NOMO-1 (cell line): ENCODE results near the gene ABI3BP.
A peak's percentile ranks its signal among the peaks of the same experiment; 100 is the strongest.

Experiments used
- DNase-seq, 2 experiments: peaks; one replicate each; lab custom pipeline; 2025; ENCODE audit not compliant: unreplicated experiment in 2 of 2; lab: John Stamatoyannopoulos, UW

Gene ABI3BP

DNA sequence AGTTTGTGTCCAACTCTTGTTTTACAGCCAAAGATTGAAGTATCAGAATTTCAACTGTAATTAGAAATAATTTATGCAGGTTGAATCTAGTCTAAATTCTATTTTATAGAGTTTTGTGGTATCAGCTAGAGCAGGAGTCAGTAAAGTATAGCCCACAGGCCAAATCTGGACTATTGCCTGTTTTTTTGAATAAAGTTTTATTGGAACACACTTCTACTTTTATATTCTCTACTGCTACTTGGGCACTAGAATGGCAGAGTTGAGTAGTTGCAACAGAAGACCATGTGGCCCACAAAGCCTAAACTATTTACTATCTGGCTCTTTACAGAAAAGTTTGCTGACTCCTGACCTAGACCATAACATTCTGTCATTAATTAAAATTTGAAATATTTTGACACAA, 247.6 kb downstream of the ABI3BP start:
- DNase-seq: no peak

DNA sequence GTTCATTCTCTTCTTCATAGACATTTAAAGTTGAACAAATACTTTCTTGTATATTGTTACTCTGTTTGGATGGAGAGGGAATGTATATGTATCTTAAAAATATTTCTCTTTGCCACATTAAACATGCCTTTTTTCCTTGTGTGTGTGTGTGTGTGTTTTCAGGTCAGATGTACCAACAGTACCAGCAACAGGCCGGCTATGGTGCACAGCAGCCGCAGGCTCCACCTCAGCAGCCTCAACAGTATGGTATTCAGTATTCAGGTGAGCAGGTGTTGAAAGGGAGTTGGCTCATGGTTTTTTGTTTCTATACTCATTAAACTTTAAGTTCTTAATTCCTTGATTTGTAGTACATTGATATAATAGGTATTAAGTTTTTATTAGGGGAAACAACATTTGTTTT, 248.6 kb downstream of the ABI3BP start:
- DNase-seq: no peak

DNA sequence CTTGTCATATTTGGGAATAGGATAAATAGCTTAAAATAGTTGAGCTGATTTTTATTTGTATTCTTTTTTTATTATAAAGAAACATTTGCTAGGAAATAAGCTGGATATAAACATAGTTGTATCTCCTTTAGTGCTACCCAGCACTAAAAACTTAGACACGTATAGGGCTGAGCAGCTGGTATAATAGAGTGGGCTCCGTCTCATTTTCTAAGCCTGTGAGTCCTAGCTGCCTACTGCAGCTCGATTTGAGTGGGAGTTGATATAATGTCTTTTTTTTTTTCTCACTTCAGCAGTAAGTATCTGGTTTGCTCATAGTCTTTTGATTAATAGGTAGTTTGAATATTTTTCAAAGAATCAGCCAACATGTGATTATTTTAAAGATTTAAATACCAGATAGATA, 249.7 kb downstream of the ABI3BP start:
- no peak for DNase-seq

DNA sequence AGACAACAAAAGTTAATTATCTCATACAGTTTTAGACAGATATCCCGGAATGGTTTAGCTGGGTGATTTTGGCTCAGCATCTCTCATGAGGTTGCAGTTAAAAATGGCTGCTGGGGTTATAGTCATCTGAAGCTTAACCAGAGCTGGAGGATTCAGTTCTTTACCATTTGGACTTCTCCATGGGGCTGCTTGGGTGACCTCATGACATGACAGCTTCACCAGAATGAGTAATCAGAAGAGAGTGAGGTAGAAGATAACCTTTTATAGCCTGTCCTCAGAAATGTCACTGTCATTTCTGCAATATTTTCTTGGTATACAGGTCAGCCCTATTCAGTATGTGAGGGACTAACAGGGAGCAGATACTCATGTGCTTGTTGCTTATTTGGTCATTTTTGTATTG, 253.0 kb downstream of the ABI3BP start:
- no peak for DNase-seq

DNA sequence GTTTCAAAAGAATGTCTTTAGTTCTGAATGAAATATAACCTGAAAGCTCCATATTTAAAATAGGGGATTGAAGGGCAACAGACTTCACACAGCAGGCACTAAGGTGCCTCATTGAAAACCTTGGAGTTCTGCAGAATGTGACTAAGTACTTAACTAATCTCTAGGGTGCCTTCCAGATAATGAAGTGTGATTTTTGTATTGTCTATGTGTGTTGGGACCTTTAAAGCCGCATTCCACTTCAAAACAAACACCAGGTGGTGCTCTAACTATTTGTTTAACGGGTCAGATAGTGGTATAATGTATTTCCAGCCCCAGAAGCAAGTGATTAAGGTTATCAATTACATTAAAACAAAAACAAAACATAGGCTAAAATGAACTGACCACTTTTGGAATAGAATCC, 255.9 kb downstream of the ABI3BP start:
- no peak for DNase-seq

DNA sequence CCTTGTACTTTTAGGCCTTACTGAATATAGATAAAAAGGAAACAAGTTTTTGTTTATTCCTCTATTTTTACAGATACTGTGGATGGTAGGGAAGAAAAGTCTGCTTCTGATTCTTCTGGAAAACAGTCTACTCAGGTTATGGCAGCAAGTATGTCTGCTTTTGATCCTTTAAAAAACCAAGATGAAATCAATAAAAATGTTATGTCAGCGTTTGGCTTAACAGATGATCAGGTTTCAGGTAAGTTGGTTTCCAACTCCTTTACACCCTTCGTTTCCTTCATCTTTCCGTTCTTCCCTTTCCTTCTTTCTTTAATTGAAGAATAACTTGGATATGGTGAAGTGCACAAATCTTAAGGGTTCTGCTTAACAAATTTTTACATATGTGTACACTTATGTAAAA, 260.8 kb downstream of the ABI3BP start:
- no peak for DNase-seq

DNA sequence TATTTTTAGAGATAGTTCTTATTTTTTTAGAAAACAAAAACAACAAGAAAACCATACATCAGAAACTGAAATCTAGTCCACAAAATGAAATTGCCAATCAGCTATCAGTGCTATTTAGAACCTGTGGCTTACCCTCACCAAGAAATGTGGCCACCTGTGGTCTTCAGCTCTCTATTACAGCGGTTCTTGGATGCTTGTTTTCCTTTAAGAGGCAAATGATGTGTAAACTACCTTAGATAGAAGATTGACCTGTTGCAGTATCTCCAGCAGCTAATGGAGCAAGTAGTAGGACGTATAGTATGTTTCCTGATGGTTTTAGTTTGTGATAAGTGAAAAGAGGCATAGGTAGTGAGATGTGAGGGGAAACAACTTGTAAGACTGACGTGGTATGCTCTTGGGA, 262.7 kb downstream of the ABI3BP start:
- DNase-seq: no peak

DNA sequence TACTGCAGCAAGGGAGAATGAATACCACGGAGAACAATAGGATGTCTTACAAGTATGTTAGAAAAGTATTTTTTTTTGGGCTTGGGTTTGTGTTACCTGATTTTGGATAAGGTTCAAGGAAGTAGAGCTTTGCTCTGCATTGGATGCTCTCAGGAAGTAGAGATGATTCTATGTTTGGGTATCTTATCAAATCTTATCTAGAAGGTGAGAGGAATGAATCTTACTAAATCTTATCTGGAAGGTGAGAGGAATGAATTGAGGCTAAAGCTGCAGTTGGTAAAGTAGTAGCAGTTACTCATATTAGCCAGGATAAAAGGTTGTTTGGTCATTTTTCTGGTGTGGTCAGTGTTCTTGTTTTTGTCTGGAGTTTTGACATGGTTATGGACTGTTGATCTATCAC, 266.5 kb downstream of the ABI3BP start:
- DNase-seq: no peak

DNA sequence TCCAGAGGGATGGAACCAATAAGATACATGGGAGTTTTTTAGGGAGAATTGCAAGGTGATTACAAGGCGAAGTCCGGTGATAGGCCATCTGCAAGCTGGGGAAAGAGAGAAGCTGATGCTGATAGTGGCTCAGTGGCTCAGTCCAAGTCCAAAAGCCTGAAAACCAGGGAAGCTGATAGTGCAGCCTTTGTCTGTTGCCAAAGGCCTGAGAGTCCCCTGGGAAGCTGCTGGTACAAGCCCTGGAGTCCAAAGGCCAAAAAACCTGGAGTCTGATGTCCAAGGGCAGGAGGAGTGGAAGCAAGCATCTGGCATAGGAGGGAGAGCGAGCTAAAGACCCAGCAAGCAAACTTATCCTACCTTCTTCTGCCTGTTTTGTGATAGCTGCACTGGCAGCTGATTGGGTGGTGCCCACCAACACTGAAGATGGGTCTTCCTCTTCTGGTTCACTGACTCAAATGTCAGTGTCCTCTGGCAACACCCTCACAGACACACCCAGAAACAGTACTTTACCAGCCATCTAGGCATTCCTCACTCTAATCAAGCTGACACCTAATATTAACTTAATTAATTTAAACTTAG, 267.2 kb downstream of the ABI3BP start:
- DNase-seq: no peak

DNA sequence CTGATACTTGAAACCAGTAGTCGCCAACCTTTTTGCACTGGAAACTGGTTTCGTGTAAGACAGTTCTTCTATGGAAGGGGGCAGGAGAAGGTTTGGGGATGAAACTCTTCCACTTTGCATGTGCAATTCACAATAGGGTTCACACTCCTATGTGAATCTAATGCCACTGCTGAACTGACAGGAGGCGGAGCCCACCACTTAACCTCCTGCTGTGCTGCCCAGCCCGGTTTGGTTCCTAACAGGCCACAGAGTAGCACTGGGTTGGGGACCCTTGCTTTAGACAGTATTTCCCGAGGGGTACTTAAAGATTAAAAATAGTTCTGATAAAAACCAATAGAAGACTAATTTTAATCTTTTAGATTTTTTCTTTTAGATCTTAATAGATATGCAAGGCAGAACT, 272.8 kb downstream of the ABI3BP start:
- DNase-seq: no peak

DNA sequence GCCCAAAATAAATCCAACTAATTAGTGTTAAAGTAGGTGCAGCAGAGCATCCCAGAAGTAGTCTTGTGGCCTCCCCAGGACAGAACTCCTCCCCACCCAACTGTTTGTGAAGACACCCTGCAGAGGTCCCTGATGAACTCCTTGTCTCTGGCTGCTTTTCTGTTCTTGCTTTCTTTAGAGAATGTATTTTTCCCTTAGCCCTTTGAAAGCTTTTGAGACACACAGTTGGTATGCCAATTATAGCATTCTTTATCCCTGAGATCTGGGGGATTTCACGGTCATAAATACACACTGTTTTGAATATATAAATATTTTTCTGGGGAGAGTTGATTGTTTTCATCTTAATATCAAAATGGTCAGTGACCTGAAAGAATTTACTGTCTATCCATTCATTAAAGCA, 274.1 kb downstream of the ABI3BP start:
- DNase-seq: no peak

DNA sequence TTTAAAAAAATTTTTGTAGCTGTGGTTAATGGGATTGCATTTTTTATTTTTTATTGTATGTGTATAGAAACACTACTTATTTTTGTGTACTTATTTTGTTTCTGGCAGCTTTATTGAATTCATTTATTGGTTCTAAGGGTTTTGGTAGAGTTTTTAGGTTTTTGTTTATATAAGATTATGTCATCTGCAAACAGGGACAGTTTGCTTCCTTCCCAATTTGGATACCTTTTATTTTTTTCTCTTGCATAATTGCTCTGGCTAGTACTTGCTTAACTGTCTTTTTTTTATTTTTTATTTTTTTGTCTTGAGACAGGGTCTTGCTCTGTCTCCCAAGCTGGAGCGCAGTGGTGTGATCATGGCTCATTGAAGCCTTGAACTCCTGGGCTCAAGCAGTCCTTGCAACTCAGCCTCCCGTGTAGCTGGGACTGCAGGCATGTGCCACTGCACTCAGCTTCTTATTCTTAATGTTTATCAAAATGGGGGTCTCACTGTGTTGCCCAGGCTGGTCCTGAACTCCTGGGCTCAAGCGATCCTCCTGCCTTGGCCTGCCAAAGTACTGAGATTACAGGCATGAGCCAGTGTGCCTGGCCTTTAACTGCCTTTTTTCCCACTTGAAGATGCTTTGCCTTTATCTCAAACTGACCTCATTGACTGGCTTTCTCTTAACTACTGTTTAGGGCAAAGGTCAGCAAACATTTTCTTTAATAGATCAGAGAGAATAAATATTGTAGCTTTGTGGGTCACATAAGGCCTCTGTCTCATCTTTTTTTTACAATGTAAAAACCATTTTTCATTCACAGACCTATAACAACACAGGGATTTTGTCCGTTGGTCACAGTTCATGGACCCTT, 275.4 kb downstream of the ABI3BP start:
- DNase-seq: no peak

DNA sequence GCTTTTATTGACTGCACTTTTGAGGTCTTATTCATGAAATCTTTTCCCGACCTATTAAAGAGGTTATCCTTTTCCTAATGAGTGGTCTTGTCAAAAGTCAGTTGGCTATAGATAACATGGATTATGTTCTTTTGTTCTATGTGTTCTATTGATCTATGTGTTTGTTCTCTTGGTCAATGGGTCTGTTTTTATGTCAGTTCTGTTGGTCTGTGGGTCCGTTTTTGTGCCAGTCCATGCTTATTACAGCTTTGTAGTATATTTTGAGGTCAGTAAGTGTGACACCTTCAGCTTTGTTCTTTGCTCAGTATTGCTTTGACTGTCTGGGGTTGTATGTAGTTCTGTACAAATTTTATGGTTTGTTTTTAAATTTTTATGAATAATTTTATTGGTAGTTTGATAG, 276.2 kb downstream of the ABI3BP start:
- DNase-seq: no peak

DNA sequence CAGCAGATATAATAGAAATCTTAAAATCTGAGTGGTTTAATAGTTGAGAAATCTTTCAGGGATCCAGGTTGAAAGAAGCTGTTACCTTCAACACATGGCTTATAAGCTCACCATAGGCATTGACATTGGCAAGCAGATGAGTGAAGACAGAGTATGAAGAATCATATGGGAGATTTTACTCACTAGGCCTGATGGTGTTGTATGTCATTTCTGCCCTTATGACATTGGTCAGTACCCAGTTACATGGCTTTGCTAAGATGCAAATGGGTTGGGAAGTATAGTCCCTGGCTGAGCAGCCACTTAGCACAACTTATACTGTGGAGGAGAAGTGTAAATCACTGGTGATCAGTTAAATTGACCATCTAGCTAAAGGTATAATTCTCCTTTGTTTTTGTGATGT, 278.0 kb downstream of the ABI3BP start:
- DNase-seq: no peak

DNA sequence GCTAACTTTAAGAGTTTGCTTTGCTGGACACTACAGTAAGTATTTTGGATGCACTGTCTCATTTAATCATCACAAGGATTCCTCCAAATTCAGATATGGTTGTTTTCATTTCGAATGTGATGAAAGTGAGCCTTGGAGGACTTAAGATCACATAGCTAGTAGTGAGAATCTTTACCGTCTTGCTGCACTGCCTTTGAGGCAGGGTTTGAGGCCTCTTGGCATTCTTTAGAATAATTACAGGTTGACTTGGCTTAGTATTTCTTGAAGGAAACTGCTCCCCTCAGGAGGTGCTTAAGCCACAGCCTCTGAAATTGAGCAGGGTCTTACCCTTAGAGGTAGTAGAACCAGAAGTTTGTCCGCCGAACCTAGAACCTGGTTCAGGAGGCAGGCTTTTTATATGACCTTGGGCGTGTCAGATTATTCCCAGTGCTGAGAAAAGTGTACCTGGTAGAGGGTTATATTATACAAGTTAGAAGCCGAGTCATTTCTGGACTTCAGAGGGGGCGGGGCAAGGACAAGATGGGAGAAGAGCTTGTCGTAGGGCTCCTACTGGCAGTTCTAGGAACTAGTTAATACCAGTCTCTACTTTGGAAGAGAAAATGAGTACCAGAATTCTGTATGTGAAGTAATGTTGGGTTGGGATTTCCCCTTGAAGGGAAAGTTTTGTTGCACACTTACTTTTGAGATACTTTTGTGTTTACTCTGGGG, 282.8 kb downstream of the ABI3BP start:
- DNase-seq: peak; percentile 30 to 78

DNA sequence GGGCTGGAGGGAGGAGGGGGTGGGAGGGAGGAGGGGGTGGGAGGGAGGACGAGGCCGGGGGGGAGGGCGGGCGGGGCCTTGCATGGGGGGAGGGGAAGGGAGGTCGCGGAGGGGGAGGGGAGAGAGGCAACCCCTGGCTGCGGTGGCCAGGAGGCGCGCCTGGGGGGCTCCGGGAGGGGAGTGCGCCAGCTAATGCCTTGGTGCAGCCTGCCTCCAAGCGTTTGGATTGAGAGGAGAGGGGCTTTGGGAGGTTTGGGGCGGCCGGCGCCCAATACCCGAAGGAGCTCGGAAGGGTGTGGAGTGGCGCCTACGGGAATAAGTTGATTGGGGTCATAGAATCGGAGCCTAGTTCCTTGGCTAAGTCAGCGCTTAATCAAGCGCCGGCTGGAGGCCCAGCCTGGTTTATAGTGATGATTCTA, 283.4 kb downstream of the ABI3BP start:
- no peak for DNase-seq

DNA sequence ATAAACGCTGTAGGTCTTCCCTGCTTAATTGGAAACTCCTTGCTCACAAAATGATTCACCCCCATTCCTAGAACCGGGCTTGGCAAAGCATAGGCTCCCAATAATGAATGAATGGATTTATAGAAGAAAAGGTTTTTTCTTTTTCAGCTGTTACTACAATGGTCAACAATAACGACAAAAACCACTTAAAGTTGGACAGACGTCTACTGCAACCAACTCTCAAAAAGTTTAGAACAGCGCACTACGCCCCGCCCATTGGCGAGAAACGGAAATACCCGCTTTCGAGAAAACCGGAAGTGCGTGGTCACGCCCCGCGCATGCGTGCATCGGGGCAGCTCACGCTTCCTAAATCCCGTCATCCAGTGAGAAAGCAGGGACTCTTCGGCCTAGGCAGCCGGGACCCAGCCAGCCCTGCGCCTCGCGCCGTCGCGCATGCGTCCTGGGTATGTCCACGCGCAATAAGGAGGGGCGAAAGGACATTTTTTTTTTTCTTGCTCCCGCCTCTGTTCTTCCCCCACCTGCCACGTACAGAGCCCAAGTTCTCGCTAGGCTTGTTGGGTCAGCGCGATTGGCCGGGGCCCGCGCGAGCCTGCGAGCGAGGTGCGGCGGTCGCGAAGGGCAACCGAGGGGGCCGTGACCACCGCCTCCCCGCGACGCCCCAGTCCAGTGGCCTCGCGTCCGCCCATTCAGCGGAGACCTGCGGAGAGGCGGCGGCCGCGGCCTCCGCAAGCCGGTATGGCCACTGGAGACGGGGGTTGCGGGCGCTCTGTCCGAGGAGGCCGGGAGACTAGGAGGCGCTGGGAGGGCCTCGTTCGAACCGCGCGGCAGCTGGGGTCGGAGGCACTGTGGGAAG, 284.0 kb downstream of the ABI3BP start, which contains the start of gene TFG:
Gene TFG, plus strand, starts transcription at position 506 of the 853 bp plus-strand sequence. CDS start 4,192 bp downstream, outside the sequence.
- DNase-seq: peak; percentile 98

DNA sequence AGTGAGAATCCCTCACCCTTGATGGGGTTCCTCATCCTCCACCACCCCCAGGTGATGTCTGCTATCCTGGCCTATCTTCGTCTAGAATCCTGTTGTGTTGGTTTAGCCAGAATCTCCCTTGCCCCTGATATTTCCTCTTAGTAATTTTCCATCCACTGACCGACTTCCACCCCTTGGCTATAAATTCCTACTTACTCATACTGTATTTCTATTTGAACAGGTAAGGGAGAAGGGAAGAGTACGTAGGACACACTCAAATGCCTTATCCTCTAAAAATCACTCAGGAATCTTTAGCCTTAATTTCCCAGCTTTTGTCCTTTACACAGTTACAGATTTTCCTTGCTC, 284.6 kb downstream of the ABI3BP start:
- DNase-seq: no peak

DNA sequence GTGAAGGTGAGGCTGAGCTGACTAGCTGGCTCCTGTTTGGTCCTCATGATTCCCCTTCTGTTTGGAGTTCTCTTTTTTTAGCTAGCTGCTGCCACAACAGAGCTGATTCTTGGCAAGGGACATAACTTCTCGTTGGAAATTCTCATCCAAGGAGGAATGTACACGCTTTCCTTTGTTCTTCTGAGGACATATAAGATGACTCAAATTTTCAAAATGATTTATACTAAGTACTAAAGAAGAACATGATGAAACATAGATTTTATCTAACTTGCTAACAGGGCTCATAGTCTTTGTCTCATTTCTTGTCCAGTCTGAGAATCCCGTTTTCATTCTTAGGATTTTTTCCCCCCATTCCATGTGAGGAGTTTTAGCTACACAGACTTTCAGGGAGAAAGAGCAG, 286.9 kb downstream of the ABI3BP start:
- no peak for DNase-seq

DNA sequence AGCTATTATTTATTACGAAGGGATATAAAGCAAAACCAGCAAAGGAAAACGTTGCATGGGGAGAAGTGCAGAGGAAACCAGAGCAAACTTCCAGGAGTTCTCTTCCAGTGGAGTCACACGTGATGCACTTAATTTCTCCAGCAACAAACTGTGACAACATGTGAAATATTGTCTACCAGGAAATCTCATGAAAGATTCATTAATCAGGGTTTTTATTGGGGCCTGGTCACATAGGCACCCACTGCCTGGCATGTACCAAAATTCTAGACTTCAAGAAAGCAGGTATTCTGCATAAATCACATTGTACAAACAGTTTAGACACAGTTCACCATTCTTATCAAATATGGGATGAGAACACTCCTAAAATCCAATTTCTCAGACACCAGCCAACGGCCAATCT, 289.4 kb downstream of the ABI3BP start:
- DNase-seq: no peak

DNA sequence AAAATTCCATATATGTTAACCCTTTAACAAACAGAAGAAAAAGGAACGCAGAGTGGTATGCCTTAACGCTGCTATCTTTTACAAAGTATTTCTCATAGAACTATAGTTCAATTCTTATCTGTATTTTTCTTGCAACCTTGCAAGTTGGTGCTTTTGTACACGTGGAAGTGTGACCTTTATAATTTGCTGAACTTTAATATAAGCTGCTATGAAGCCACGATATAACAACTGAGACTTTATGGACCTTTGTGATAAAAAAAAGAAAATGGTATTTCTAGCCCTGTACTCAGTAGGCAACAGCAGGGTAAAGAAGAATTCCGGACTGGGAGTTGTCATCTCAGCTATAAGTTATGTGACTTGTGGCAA, 290.3 kb downstream of the ABI3BP start:
- no peak for DNase-seq
